Caco-2 (cell line): ENCODE measurements around the gene POLR1A. TPM values are rescaled to one million over a fixed set of nuclear protein-coding genes. Genes with fewer than 3 reads are reported as not detected.

Experiments
- BruUV-seq: library from RNA; stranded (reverse); fragments of 400-500 nt; replicated peaks from 2 replicates; lab custom pipeline; 2021; lab: Mats Ljungman, UMichigan
- CTCF ChIA-PET: fragments of 300-600 bp; sonication (Branson Sonifier 250); formaldehyde crosslinking; loops from one replicate; lab custom pipeline; 2022; ENCODE audit warnings: antibody characterized with exemption; lab: Charles Lee
- POLR2A ChIA-PET: fragments of 300-600 bp; sonication (Branson Sonifier 250); formaldehyde crosslinking; loops from one replicate; lab custom pipeline; 2022; ENCODE audit warnings: antibody characterized with exemption; lab: Charles Lee
- DNase-seq, 2 experiments: peaks; one replicate each; pipeline versions ENCODE4 v3.0.0 to v3.0.0-alpha.2; 2020 to 2022
- H3K27me3 ChIP-seq: replicated peaks from 2 replicates; pipeline ENCODE4 v1.6.0; 2011; ENCODE audit warnings: low read length; ENCODE audit not compliant: control insufficient read depth, insufficient read depth
- H3K36me3 ChIP-seq: 2 replicates; pipeline ENCODE4 v1.5.1; 2011; ENCODE audit warnings: low read length; ENCODE audit not compliant: control insufficient read depth, insufficient read depth
- H3K4me1 ChIP-seq: fragments of 250-450 bp; sonication (Bioruptor Pico); 2 replicates; pipeline ENCODE4 v1.5.1; 2020; ENCODE audit warnings: mild to moderate bottlenecking
- H3K4me3 ChIP-seq: 2 replicates; pipeline ENCODE4 v1.5.1; 2011; ENCODE audit warnings: low read depth, mild to moderate bottlenecking, control low read depth, low read length
- H3K9me3 ChIP-seq: fragments of 250-450 bp; sonication (Bioruptor Pico); 2 replicates; pipeline ENCODE4 v1.5.1; 2020; ENCODE audit warnings: mild to moderate bottlenecking, moderate library complexity
- H3K27ac Mint-ChIP-seq: one replicate; pipeline ENCODE4 v1.8.0; 2022; ENCODE audit warnings: mixed read lengths; ENCODE audit not compliant: unreplicated experiment
- H3K27me3 Mint-ChIP-seq: one replicate; pipeline ENCODE4 v1.8.0; 2022; ENCODE audit warnings: mixed read lengths; ENCODE audit not compliant: insufficient read depth, unreplicated experiment
- H3K36me3 Mint-ChIP-seq: one replicate; pipeline ENCODE4 v1.8.0; 2022; ENCODE audit warnings: mild to moderate bottlenecking, mixed read lengths; ENCODE audit not compliant: insufficient read depth, unreplicated experiment
- H3K4me1 Mint-ChIP-seq: one replicate; pipeline ENCODE4 v1.8.0; 2022; ENCODE audit warnings: low read depth, mixed read lengths; ENCODE audit not compliant: unreplicated experiment
- H3K4me3 Mint-ChIP-seq: one replicate; pipeline ENCODE4 v1.8.0; 2022; ENCODE audit warnings: mild to moderate bottlenecking, moderate library complexity, mixed read lengths; ENCODE audit not compliant: unreplicated experiment
- H3K9me3 Mint-ChIP-seq: one replicate; pipeline ENCODE4 v1.8.0; 2022; ENCODE audit warnings: mixed read lengths; ENCODE audit not compliant: unreplicated experiment
- intact Hi-C: fragments of 100-400 bp; cut with micrococcal nuclease; formaldehyde crosslinking; loops from one replicate; pipeline ENCODE4 v1.10.0; 2022; ENCODE audit not compliant: unreplicated experiment
- total RNA-seq: library from RNA; stranded (reverse); gene quantifications from 2 replicates; pipeline ENCODE4 v1.2.3, GENCODE V29; 2022
- TF ChIP-seq, protein P1 (sequence below), 2 experiments: fragments of 200-600 bp in 1 of 2; IDR thresholded peaks; 1 replicate in 1 of 2; 2 replicates in 1 of 2; pipeline versions ENCODE4 v1.5.1 to v1.8.0; 2011 to 2022; ENCODE audit warnings: antibody characterized with exemption in 1 of 2, control low read depth in 1 of 2, inconsistent platforms in 1 of 2, low read depth in 1 of 2, low read length in 1 of 2, mild to moderate bottlenecking in 1 of 2, moderate library complexity in 1 of 2; ENCODE audit not compliant: insufficient read depth in 1 of 2, severe bottlenecking in 1 of 2, unreplicated experiment in 1 of 2

Gene POLR1A
- total RNA-seq, 1 experiment from 2014 or later, result 73.8 TPM

DNA sequence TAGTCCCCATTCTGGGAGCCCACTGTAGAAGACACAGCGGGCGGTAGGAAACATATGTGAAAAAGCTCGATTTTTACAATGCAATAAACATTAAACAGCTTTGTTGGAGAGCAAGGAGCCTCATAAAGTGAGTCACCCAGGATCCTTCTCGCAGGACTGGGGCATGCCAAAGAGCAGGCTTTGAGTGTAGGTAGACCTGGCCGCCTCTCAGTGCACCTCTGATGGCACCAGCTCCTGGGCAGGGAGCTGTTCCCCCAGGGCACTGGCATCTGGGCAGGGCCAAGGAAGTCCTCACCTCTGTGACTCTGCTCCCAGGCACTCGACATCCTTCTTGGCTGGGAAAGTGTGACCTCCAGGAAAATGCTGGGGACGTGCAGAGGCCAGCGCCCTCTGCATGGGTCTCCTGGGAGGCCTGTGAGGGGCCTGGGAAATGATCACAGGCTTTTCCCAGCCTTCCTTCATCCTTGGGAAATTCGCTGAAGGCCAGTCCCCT, 94.2 kb downstream of the POLR1A start:
- Mint-ChIP-seq H3K27ac (no peak overlapping the region), H3K9me3 (peaks cover 37% of the 10 kb centered on the region), H3K27me3 (peaks cover 3% of the 10 kb centered on the region), H3K4me1 (no peaks in the 10 kb centered on the region), H3K36me3 (no peaks in the 10 kb centered on the region), H3K4me3 (no peak overlapping the region)
- H3K36me3 ChIP-seq, result no peaks in the 10 kb centered on the region
- H3K4me3 ChIP-seq, result no peak overlapping the region
- TF ChIP-seq, protein P1, sequence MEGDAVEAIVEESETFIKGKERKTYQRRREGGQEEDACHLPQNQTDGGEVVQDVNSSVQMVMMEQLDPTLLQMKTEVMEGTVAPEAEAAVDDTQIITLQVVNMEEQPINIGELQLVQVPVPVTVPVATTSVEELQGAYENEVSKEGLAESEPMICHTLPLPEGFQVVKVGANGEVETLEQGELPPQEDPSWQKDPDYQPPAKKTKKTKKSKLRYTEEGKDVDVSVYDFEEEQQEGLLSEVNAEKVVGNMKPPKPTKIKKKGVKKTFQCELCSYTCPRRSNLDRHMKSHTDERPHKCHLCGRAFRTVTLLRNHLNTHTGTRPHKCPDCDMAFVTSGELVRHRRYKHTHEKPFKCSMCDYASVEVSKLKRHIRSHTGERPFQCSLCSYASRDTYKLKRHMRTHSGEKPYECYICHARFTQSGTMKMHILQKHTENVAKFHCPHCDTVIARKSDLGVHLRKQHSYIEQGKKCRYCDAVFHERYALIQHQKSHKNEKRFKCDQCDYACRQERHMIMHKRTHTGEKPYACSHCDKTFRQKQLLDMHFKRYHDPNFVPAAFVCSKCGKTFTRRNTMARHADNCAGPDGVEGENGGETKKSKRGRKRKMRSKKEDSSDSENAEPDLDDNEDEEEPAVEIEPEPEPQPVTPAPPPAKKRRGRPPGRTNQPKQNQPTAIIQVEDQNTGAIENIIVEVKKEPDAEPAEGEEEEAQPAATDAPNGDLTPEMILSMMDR (IDR thresholded peaks at IDR 0.05; ENCODE audit: insufficient read depth in 1 of 2, low read depth in 1 of 2, low read length in 1 of 2, severe bottlenecking in 1 of 2, unreplicated experiment in 1 of 2), result no peak
- H3K27me3 ChIP-seq, result no peaks in the 10 kb centered on the region
- CTCF ChIA-PET, result no interaction called here
- no peaks in the 10 kb centered on the region for H3K4me1 ChIP-seq
- intact Hi-C loops, result no loop called here
- BruUV-seq, result no TSS peak
- H3K9me3 ChIP-seq, result peaks cover 13% of the 10 kb centered on the region
- POLR2A ChIA-PET, result no interaction called here
- peak in 1 of 2 experiments; percentile 24 for DNase-seq

DNA sequence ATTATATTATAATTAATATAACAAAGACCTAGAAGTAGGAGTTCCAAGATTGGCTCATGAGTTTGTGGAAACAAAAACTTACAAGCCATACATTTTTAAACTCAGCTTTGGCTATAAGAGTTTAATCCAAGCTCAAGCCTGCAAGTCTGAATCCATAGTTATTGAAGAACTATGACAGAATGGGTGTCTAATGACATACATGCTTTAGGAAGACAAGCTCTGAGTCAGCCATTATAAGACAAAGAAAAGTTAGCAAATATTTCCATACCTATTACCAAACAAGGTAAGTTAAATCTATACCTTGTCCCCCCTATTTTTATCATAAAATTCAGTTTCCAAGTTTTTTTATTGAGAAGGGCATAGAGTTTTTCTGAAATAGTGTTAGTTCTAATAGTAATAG, 95.6 kb downstream of the POLR1A start:
- CTCF ChIA-PET, result interaction anchor here (0.7 kb wide), 2 partner anchors 188 to 257 kb away, joined by 3 to 5 read pairs; no protein-coding TSS in a partner anchor
- intact Hi-C loops, result no loop called here

DNA sequence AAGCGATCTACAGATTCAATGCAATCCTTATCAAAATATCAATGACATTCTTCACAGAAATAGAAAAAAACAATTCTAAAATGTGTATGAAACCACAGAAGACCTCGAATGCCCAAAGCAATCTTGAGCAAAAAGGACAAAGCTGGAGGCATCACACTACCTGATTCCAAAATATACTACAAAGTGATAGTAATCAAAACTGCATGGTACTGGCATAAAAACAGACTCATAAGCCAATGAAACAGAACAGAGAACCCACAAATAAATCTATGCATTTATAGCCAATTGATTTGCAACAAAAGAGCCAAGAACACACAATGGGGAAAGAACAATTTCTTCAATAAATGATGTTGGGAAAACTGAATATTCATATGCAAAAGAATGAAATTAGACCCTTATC, 99.2 kb downstream of the POLR1A start:
- DNase-seq, result no peak
- H3K4me3 ChIP-seq, result no peak overlapping the region
- intact Hi-C loops, result no loop called here
- TF ChIP-seq, protein P1 (IDR thresholded peaks at IDR 0.05; ENCODE audit: insufficient read depth in 1 of 2, low read depth in 1 of 2, low read length in 1 of 2, severe bottlenecking in 1 of 2, unreplicated experiment in 1 of 2), result no peak
- H3K4me3 Mint-ChIP-seq, result no peak overlapping the region
- no peaks in the 10 kb centered on the region for H3K36me3 ChIP-seq
- H3K4me1 ChIP-seq, result no peaks in the 10 kb centered on the region
- H3K27me3 Mint-ChIP-seq, result peaks cover 3% of the 10 kb centered on the region
- CTCF ChIA-PET, result no interaction called here
- H3K9me3 ChIP-seq, result peaks cover 10% of the 10 kb centered on the region
- H3K27me3 ChIP-seq, result no peaks in the 10 kb centered on the region
- no peaks in the 10 kb centered on the region for H3K36me3 Mint-ChIP-seq
- H3K9me3 Mint-ChIP-seq, result peaks cover 23% of the 10 kb centered on the region
- no TSS peak for BruUV-seq
- POLR2A ChIA-PET, result no interaction called here
- no peaks in the 10 kb centered on the region for H3K4me1 Mint-ChIP-seq
- no peak overlapping the region for H3K27ac Mint-ChIP-seq

More for the DNA sequence above, 95.6 kb downstream of the POLR1A start:
- Histone ChIP-seq H3K36me3 (no peaks in the 10 kb centered on the region), H3K9me3 (peaks cover 18% of the 10 kb centered on the region), H3K4me1 (no peaks in the 10 kb centered on the region), H3K27me3 (no peaks in the 10 kb centered on the region), H3K4me3 (no peak overlapping the region)
- no peak for DNase-seq
- Mint-ChIP-seq H3K4me1 (no peaks in the 10 kb centered on the region), H3K27ac (no peak overlapping the region), H3K27me3 (peaks cover 3% of the 10 kb centered on the region), H3K9me3 (peaks cover 42% of the 10 kb centered on the region), H3K36me3 (no peaks in the 10 kb centered on the region), H3K4me3 (no peak overlapping the region)
- TF ChIP-seq, protein P1 (IDR thresholded peaks at IDR 0.05; ENCODE audit: insufficient read depth in 1 of 2, low read depth in 1 of 2, low read length in 1 of 2, severe bottlenecking in 1 of 2, unreplicated experiment in 1 of 2), result no peak
- no TSS peak for BruUV-seq
- POLR2A ChIA-PET, result no interaction called here
